SK-N-SH treated with all-trans-retinoic acid at 6 μM for 48 hours (cell line): ENCODE results near the gene PFDN5.
"Not testable (repeated sequence)": the region's sequence is repeated elsewhere in the genome, so short reads cannot be mapped to it uniquely, and the experiment has no call there.

ENCODE experiments used
- ATAC-seq: fragments of 200-7000 bp; cut with Tn5 transposase; 3 replicates; pipeline ENCODE4 v1.9.1; 2020; ENCODE audit warnings: mild to moderate bottlenecking, moderate library complexity
- ARNTL ChIP-seq: fragments of 450-650 bp; formaldehyde crosslinking; IDR thresholded peaks from 2 replicates; pipeline ENCODE4 v1.5.0; 2020; ENCODE audit warnings: low read depth, mild to moderate bottlenecking, moderate library complexity, borderline replicate concordance
- BACH2 ChIP-seq: fragments of 250-450 bp; sonication (Bioruptor Pico); IDR thresholded peaks from 2 replicates; pipeline ENCODE4 v1.9.0; 2021; ENCODE audit warnings: mild to moderate bottlenecking, borderline replicate concordance
- CSDC2 ChIP-seq: fragments of 250-450 bp; sonication (Bioruptor Pico); IDR thresholded peaks from 2 replicates; pipeline ENCODE4 v1.5.0; 2020; ENCODE audit warnings: mild to moderate bottlenecking, moderate library complexity
- ESRRG ChIP-seq: fragments of 250-450 bp; sonication (Bioruptor Pico); IDR thresholded peaks from 2 replicates; pipeline ENCODE4 v1.6.1; 2021; ENCODE audit warnings: mild to moderate bottlenecking
- GLIS3 ChIP-seq: fragments of 250-450 bp; sonication (Bioruptor Pico); IDR thresholded peaks from 2 replicates; pipeline ENCODE4 v1.5.0; 2020; ENCODE audit warnings: mild to moderate bottlenecking, moderate library complexity
- OSR1 ChIP-seq: fragments of 250-450 bp; sonication (Bioruptor Pico); IDR thresholded peaks from 2 replicates; pipeline ENCODE4 v1.8.0; 2022; ENCODE audit warnings: moderate library complexity, mild to moderate bottlenecking, inconsistent platforms
- PPARA ChIP-seq: fragments of 250-450 bp; sonication (Bioruptor Pico); IDR thresholded peaks from 2 replicates; pipeline ENCODE4 v1.5.0; 2020; ENCODE audit warnings: mild to moderate bottlenecking, borderline replicate concordance
- RARB ChIP-seq: fragments of 250-450 bp; sonication (Bioruptor Pico); IDR thresholded peaks from 2 replicates; pipeline ENCODE4 v1.8.0; 2021; ENCODE audit warnings: mild to moderate bottlenecking, moderate library complexity
- SNAI2 ChIP-seq: fragments of 250-450 bp; sonication (Bioruptor Pico); IDR thresholded peaks from 2 replicates; pipeline ENCODE4 v1.5.0; 2020; ENCODE audit warnings: mild to moderate bottlenecking, moderate library complexity
- TCF4 ChIP-seq: fragments of 250-450 bp; sonication (Bioruptor Pico); IDR thresholded peaks from 2 replicates; pipeline ENCODE4 v1.8.0; 2021; ENCODE audit warnings: mild to moderate bottlenecking, moderate library complexity, borderline replicate concordance
- TOX ChIP-seq: fragments of 250-450 bp; sonication (Bioruptor Pico); IDR thresholded peaks from 2 replicates; pipeline ENCODE4 v1.8.0; 2021; ENCODE audit warnings: mild to moderate bottlenecking, moderate library complexity, borderline replicate concordance
- ZC3H10 ChIP-seq: fragments of 250-450 bp; sonication (Bioruptor Pico); IDR thresholded peaks from 2 replicates; pipeline ENCODE4 v1.5.1; 2021; ENCODE audit warnings: mild to moderate bottlenecking, moderate library complexity
- ZFP3 ChIP-seq: fragments of 250-450 bp; sonication (Bioruptor Pico); IDR thresholded peaks from 2 replicates; pipeline ENCODE4 v1.5.0; 2020; ENCODE audit warnings: mild to moderate bottlenecking, moderate library complexity
- ZFP30 ChIP-seq: fragments of 450-650 bp; formaldehyde crosslinking; IDR thresholded peaks from 2 replicates; pipeline ENCODE4 v1.5.0; 2022; ENCODE audit warnings: mild to moderate bottlenecking, moderate library complexity
- ZNF565 ChIP-seq: fragments of 450-650 bp; formaldehyde crosslinking; conservative IDR thresholded peaks from 2 replicates; pipeline ENCODE4 v1.5.0; 2020; ENCODE audit warnings: low read depth, mild to moderate bottlenecking, moderate library complexity
- ZNF70 ChIP-seq: fragments of 450-650 bp; formaldehyde crosslinking; IDR thresholded peaks from 2 replicates; pipeline ENCODE4 v1.5.0; 2020; ENCODE audit warnings: mild to moderate bottlenecking, moderate library complexity
- ZNF8 ChIP-seq: fragments of 450-650 bp; formaldehyde crosslinking; IDR thresholded peaks from 2 replicates; pipeline ENCODE4 v1.5.0; 2020; ENCODE audit warnings: mild to moderate bottlenecking, moderate library complexity
- TF ChIP-seq, protein P1 (sequence below): fragments of 250-450 bp; sonication (Bioruptor Pico); IDR thresholded peaks from 2 replicates; pipeline ENCODE4 v1.8.0; 2020; ENCODE audit warnings: mild to moderate bottlenecking, moderate library complexity, borderline replicate concordance
- TF ChIP-seq, protein P2 (sequence below): fragments of 250-450 bp; sonication (Bioruptor Pico); IDR thresholded peaks from 2 replicates; pipeline ENCODE4 v1.8.0; 2021; ENCODE audit warnings: low read depth, mild to moderate bottlenecking, moderate library complexity, borderline replicate concordance
- TF ChIP-seq, protein P3 (sequence below): fragments of 250-450 bp; sonication (Bioruptor Pico); IDR thresholded peaks from 2 replicates; pipeline ENCODE4 v1.5.1; 2021; ENCODE audit warnings: mild to moderate bottlenecking, moderate library complexity
- TF ChIP-seq, protein P4 (sequence below): fragments of 250-450 bp; sonication (Bioruptor Pico); IDR thresholded peaks from 2 replicates; pipeline ENCODE4 v1.5.1; 2020; ENCODE audit warnings: low read depth, mild to moderate bottlenecking, moderate library complexity

PFDN5 gene

DNA sequence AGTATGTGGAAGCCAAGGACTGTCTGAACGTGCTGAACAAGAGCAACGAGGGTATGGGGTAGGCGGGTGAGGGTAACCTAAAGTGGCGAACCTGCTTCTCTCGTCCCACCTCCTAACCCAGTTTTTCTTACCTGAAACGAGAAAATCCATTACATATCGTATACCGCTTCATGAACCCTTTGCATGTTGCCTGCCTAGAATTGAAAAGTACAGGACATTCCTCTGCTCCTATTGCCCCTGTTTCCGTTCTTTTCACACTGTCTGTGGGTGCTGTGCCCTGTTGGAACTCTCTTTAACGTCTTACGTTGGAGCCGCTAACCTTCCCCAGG lies 513 bp downstream of the PFDN5 start (continued):
- no peak for TF ChIP-seq TOX
- TF ChIP-seq, all 23 proteins: peak for 0

- ATAC-seq: not testable (repeated sequence)
These were observed 1.8 kb downstream of the PFDN5 start for GRCh38 chr12:53297106-53297505.

GRCh38 chr12:53298164-53298563 lies 2.8 kb downstream of the PFDN5 start:
- ATAC-seq: no peak
- TF ChIP-seq OSR1 (CRISPR knock-in tag): no peak
- no peak for TF ChIP-seq SNAI2 (CRISPR knock-in tag)
- no peak for TF ChIP-seq GLIS3 (CRISPR knock-in tag)
- TF ChIP-seq ZNF70 (CRISPR knock-in tag): no peak
- no peak for TF ChIP-seq PPARA
- TF ChIP-seq ZC3H10 (CRISPR knock-in tag): no peak
- no peak for TF ChIP-seq ESRRG (CRISPR knock-in tag)
- TF ChIP-seq, protein P1, sequence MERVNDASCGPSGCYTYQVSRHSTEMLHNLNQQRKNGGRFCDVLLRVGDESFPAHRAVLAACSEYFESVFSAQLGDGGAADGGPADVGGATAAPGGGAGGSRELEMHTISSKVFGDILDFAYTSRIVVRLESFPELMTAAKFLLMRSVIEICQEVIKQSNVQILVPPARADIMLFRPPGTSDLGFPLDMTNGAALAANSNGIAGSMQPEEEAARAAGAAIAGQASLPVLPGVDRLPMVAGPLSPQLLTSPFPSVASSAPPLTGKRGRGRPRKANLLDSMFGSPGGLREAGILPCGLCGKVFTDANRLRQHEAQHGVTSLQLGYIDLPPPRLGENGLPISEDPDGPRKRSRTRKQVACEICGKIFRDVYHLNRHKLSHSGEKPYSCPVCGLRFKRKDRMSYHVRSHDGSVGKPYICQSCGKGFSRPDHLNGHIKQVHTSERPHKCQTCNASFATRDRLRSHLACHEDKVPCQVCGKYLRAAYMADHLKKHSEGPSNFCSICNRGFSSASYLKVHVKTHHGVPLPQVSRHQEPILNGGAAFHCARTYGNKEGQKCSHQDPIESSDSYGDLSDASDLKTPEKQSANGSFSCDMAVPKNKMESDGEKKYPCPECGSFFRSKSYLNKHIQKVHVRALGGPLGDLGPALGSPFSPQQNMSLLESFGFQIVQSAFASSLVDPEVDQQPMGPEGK (CRISPR knock-in tag): no peak
- no peak for TF ChIP-seq ZFP3 (CRISPR knock-in tag)
- TF ChIP-seq ZFP30: no peak
- no peak for TF ChIP-seq BACH2 (CRISPR knock-in tag)
- TF ChIP-seq CSDC2 (CRISPR knock-in tag): no peak
- TF ChIP-seq, all 23 proteins: peak for 0

GRCh38 chr12:53299101-53299453 lies 3.7 kb downstream of the PFDN5 start:
- ATAC-seq: peak; percentile 4; the same call in 1 of the 3 replicates

More at GRCh38 chr12:53299101-53299453, 3.7 kb downstream of the PFDN5 start:
- TF ChIP-seq RARB (CRISPR knock-in tag): no peak
- no peak for TF ChIP-seq ARNTL
- no peak for TF ChIP-seq ESRRG (CRISPR knock-in tag)
- TF ChIP-seq TCF4: no peak
- TF ChIP-seq ZNF70 (CRISPR knock-in tag): no peak
- no peak for TF ChIP-seq BACH2 (CRISPR knock-in tag)
- TF ChIP-seq, protein P2, sequence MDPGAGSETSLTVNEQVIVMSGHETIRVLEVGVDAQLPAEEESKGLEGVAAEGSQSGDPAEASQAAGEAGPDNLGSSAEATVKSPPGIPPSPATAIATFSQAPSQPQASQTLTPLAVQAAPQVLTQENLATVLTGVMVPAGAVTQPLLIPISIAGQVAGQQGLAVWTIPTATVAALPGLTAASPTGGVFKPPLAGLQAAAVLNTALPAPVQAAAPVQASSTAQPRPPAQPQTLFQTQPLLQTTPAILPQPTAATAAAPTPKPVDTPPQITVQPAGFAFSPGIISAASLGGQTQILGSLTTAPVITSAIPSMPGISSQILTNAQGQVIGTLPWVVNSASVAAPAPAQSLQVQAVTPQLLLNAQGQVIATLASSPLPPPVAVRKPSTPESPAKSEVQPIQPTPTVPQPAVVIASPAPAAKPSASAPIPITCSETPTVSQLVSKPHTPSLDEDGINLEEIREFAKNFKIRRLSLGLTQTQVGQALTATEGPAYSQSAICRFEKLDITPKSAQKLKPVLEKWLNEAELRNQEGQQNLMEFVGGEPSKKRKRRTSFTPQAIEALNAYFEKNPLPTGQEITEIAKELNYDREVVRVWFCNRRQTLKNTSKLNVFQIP (CRISPR knock-in tag): no peak
- TF ChIP-seq ZFP3 (CRISPR knock-in tag): no peak
- TF ChIP-seq PPARA: no peak
- TF ChIP-seq, protein P1 (CRISPR knock-in tag): no peak
- TF ChIP-seq GLIS3 (CRISPR knock-in tag): no peak
- TF ChIP-seq TOX: no peak
- no peak for TF ChIP-seq CSDC2 (CRISPR knock-in tag)
- TF ChIP-seq ZNF565 (CRISPR knock-in tag): no peak
- TF ChIP-seq, protein P3, sequence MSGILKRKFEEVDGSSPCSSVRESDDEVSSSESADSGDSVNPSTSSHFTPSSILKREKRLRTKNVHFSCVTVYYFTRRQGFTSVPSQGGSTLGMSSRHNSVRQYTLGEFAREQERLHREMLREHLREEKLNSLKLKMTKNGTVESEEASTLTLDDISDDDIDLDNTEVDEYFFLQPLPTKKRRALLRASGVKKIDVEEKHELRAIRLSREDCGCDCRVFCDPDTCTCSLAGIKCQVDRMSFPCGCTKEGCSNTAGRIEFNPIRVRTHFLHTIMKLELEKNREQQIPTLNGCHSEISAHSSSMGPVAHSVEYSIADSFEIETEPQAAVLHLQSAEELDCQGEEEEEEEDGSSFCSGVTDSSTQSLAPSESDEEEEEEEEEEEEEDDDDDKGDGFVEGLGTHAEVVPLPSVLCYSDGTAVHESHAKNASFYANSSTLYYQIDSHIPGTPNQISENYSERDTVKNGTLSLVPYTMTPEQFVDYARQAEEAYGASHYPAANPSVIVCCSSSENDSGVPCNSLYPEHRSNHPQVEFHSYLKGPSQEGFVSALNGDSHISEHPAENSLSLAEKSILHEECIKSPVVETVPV (CRISPR knock-in tag): no peak
- no peak for TF ChIP-seq ZNF8
- TF ChIP-seq, protein P4, sequence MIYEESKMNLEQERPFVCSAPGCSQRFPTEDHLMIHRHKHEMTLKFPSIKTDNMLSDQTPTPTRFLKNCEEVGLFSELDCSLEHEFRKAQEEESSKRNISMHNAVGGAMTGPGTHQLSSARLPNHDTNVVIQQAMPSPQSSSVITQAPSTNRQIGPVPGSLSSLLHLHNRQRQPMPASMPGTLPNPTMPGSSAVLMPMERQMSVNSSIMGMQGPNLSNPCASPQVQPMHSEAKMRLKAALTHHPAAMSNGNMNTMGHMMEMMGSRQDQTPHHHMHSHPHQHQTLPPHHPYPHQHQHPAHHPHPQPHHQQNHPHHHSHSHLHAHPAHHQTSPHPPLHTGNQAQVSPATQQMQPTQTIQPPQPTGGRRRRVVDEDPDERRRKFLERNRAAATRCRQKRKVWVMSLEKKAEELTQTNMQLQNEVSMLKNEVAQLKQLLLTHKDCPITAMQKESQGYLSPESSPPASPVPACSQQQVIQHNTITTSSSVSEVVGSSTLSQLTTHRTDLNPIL: no peak
- TF ChIP-seq, all 23 proteins: peak for 0
